Measurements from ENCODE around the gene RPS15A.

RPS15A gene

DNA sequence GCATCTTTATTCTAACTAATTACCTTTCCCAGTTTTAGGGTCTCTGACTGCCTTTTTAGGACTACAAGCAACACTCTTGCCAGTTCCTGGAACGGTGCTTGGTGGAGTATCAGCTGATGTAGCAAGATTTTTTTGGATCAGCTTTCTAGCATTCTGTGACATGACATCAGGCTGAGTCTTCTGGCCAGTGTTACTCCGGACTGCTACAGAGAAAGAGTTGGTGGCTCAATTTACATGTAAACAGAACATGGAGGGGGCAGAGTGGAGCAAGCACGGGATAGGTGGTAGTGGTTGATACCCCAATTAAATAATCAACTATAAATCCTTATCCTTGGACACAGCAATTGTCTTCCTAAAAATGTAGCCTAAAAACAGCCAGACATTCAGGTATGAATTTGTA, 21.8 kb upstream of the RPS15A start:
- no peak overlapping the region for H3K27ac ChIP-seq (ENCODE audit: insufficient read depth, low read depth, low read length, poor library complexity, severe bottlenecking)
- H3K4me3 ChIP-seq (ENCODE audit: insufficient read depth, low read depth, low read length): no peak overlapping the region
- WGBS, 2 experiments: 93% methylated on average over 2 to 3 of the region's 3 CpGs
- H3K4me1 ChIP-seq (ENCODE audit: control insufficient read depth, insufficient read depth, low read length): no peaks in the 10 kb centered on the region
- peaks cover 55% of the 10 kb centered on the region for H3K36me3 ChIP-seq (ENCODE audit: control insufficient read depth, insufficient read depth, low read length)
- H3K27me3 ChIP-seq (ENCODE audit: control insufficient read depth, insufficient read depth, low read length, poor library complexity, severe bottlenecking): no peaks in the 10 kb centered on the region
- no peaks in the 10 kb centered on the region for H3K9me3 ChIP-seq (ENCODE audit: control insufficient read depth, low read length)

DNA sequence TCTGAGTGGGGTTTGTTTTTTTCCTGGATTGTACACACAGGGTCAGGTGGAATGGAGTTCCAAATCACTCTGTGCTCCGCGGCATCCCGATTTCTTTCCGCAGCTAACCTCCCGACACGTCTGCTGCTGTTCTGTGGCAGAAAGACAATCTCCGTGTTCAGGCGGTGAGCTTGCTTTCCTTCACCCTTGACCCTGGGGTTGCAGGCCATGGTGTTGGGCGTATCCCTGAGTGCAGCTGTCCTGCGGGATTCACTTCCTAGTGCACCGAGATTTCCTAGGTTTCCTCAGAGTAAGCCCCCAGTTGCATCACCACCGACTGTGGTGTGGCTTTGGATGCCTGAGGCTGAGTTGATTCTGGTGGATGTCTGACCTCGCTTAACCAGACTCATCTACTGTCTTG, 19.0 kb upstream of the RPS15A start:
- Histone ChIP-seq H3K27ac (ENCODE audit: insufficient read depth, low read depth, low read length, poor library complexity, severe bottlenecking) (no peak overlapping the region), H3K9me3 (ENCODE audit: control insufficient read depth, low read length) (no peaks in the 10 kb centered on the region), H3K27me3 (ENCODE audit: control insufficient read depth, insufficient read depth, low read length, poor library complexity, severe bottlenecking) (no peaks in the 10 kb centered on the region), H3K4me1 (ENCODE audit: control insufficient read depth, insufficient read depth, low read length) (peaks cover under 1% of the 10 kb centered on the region), H3K36me3 (ENCODE audit: control insufficient read depth, insufficient read depth, low read length) (peaks cover 41% of the 10 kb centered on the region), H3K4me3 (ENCODE audit: insufficient read depth, low read depth, low read length) (no peak overlapping the region)
- 96 to 97% methylated on average over 13 of the region's 13 CpGs for WGBS, 2 experiments

- Histone ChIP-seq H3K4me3 (ENCODE audit: insufficient read depth, low read depth, low read length) (no peak overlapping the region), H3K27ac (ENCODE audit: insufficient read depth, low read depth, low read length, poor library complexity, severe bottlenecking) (no peak overlapping the region), H3K36me3 (ENCODE audit: control insufficient read depth, insufficient read depth, low read length) (peaks cover 23% of the 10 kb centered on the region), H3K9me3 (ENCODE audit: control insufficient read depth, low read length) (no peaks in the 10 kb centered on the region), H3K27me3 (ENCODE audit: control insufficient read depth, insufficient read depth, low read length, poor library complexity, severe bottlenecking) (no peaks in the 10 kb centered on the region), H3K4me1 (ENCODE audit: control insufficient read depth, insufficient read depth, low read length) (peaks cover 11% of the 10 kb centered on the region)
- WGBS, 2 experiments: 39 to 41% methylated on average over 2 of the region's 2 CpGs
These were observed 15.2 kb upstream of the RPS15A start for GRCh38 chr16:18805257-18805773.

DNA sequence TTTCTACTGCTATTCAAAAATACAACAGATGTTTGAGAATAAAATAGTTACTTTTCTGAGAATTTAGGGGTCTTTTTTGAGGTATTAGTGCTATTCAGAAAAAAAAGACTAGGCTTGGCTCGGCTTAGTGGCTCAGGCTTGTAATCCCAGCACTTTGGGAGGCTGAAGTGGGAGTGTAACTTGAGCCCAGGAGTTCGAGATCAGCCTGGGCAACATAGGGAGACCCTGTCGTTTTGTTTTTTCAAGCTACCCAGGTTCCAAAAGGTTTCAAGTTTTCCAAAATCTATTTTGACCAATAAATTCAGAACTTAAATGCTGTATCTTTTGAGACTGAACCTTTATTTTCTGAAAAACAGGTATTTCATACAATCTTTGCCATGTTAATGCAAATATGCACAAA, 14.4 kb upstream of the RPS15A start:
- no peaks in the 10 kb centered on the region for H3K27me3 ChIP-seq (ENCODE audit: control insufficient read depth, insufficient read depth, low read length, poor library complexity, severe bottlenecking)
- H3K4me1 ChIP-seq (ENCODE audit: control insufficient read depth, insufficient read depth, low read length): peaks cover 11% of the 10 kb centered on the region
- peaks cover 17% of the 10 kb centered on the region for H3K36me3 ChIP-seq (ENCODE audit: control insufficient read depth, insufficient read depth, low read length)
- H3K27ac ChIP-seq (ENCODE audit: insufficient read depth, low read depth, low read length, poor library complexity, severe bottlenecking): no peak overlapping the region
- 36 to 39% methylated on average over 3 of the region's 3 CpGs for WGBS, 2 experiments
- no peak overlapping the region for H3K4me3 ChIP-seq (ENCODE audit: insufficient read depth, low read depth, low read length)
- H3K9me3 ChIP-seq (ENCODE audit: control insufficient read depth, low read length): no peaks in the 10 kb centered on the region

DNA sequence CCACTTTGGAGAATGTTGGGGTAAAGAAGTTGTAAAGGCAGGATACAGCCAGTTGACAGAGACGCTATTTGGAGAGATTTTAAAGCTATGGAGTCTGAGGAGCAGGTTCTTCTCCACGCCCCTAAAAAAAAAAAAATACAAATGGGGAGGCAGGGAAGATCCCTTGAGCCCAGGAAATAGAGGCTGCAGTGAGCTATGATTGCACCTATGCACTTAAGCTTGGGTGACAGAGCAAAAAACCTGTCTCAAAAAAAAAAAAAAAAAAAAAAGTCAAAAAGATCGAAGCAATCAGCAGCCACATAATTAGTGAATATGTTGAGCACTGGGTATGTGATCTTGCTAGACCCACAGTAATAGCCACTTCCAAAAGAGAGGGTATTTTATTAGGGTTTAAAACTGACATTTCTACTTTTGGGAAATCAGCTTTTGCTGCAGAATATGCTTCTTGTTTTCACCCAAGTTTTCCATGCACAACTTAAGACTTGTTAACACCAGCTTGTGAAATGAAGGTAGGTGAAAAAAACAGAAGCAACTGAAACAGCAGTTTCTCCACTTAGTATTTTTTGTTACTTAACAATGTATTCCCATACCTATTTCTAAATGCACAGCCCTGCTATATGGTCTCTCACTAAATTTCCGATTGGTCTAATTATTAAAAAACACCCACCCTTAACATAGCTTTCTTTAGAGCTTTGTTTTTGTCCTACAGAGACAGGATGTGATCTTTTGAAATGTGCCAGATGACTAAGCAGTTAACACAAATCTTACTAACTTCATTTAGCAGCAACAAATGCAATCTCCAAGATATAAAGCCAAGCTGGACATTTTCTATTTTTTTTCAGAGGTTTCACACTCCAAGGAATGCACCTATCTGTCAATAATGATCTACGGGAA, 13.7 kb upstream of the RPS15A start:
- no peaks in the 10 kb centered on the region for H3K27me3 ChIP-seq (ENCODE audit: control insufficient read depth, insufficient read depth, low read length, poor library complexity, severe bottlenecking)
- H3K9me3 ChIP-seq (ENCODE audit: control insufficient read depth, low read length): no peaks in the 10 kb centered on the region
- H3K4me3 ChIP-seq (ENCODE audit: insufficient read depth, low read depth, low read length): no peak overlapping the region
- peaks cover 10% of the 10 kb centered on the region for H3K36me3 ChIP-seq (ENCODE audit: control insufficient read depth, insufficient read depth, low read length)
- WGBS, 2 experiments: 88 to 92% methylated on average over 4 to 5 of the region's 5 CpGs
- peaks cover 15% of the 10 kb centered on the region for H3K4me1 ChIP-seq (ENCODE audit: control insufficient read depth, insufficient read depth, low read length)
- no peak overlapping the region for H3K27ac ChIP-seq (ENCODE audit: insufficient read depth, low read depth, low read length, poor library complexity, severe bottlenecking)

- 94% methylated on average over 15 of the region's 16 CpGs for WGBS, 2 experiments
- H3K27me3 ChIP-seq (ENCODE audit: control insufficient read depth, insufficient read depth, low read length, poor library complexity, severe bottlenecking): no peaks in the 10 kb centered on the region
- no peak overlapping the region for H3K4me3 ChIP-seq (ENCODE audit: insufficient read depth, low read depth, low read length)
These were observed 12.7 kb upstream of the RPS15A start for GRCh38 chr16:18802767-18803343.

GRCh38 chr16:18801145-18801972, 11.2 kb upstream of the RPS15A start, which contains the start of gene ARL6IP1:
TSS of gene ARL6IP1 (minus strand) at chr16:18801549. CDS start at chr16:18801466, 83 bp downstream.
- H3K27ac ChIP-seq (ENCODE audit: insufficient read depth, low read depth, low read length, poor library complexity, severe bottlenecking): peak within 1 kb of the TSS; percentile 83
- H3K4me3 ChIP-seq (ENCODE audit: insufficient read depth, low read depth, low read length): peak within 1 kb of the TSS; percentile 65
- WGBS, 2 experiments: 1% methylated on average over 77 of the region's 77 CpGs
- no peaks in the 10 kb centered on the region for H3K9me3 ChIP-seq (ENCODE audit: control insufficient read depth, low read length)
- no peaks in the 10 kb centered on the region for H3K27me3 ChIP-seq (ENCODE audit: control insufficient read depth, insufficient read depth, low read length, poor library complexity, severe bottlenecking)
- peaks cover 15% of the 10 kb centered on the region for H3K36me3 ChIP-seq (ENCODE audit: control insufficient read depth, insufficient read depth, low read length)
- H3K4me1 ChIP-seq (ENCODE audit: control insufficient read depth, insufficient read depth, low read length): peaks cover 21% of the 10 kb centered on the region

More at GRCh38 chr16:18802767-18803343, 12.7 kb upstream of the RPS15A start:
- Histone ChIP-seq H3K27ac (ENCODE audit: insufficient read depth, low read depth, low read length, poor library complexity, severe bottlenecking) (peak overlapping the region; percentile 44), H3K9me3 (ENCODE audit: control insufficient read depth, low read length) (no peaks in the 10 kb centered on the region), H3K36me3 (ENCODE audit: control insufficient read depth, insufficient read depth, low read length) (peaks cover under 1% of the 10 kb centered on the region), H3K4me1 (ENCODE audit: control insufficient read depth, insufficient read depth, low read length) (peaks cover 21% of the 10 kb centered on the region)

GRCh38 chr16:18800775-18801144, 10.6 kb upstream of the RPS15A start:
- H3K36me3 ChIP-seq (ENCODE audit: control insufficient read depth, insufficient read depth, low read length): peaks cover 21% of the 10 kb centered on the region
- no peaks in the 10 kb centered on the region for H3K9me3 ChIP-seq (ENCODE audit: control insufficient read depth, low read length)

GRCh38 chr16:18800293-18800692, 10.2 kb upstream of the RPS15A start:
- Histone ChIP-seq H3K36me3 (ENCODE audit: control insufficient read depth, insufficient read depth, low read length) (peaks cover 23% of the 10 kb centered on the region), H3K27ac (ENCODE audit: insufficient read depth, low read depth, low read length, poor library complexity, severe bottlenecking) (peak overlapping the region; percentile 27), H3K9me3 (ENCODE audit: control insufficient read depth, low read length) (no peaks in the 10 kb centered on the region), H3K4me3 (ENCODE audit: insufficient read depth, low read depth, low read length) (peak overlapping the region; percentile 65), H3K4me1 (ENCODE audit: control insufficient read depth, insufficient read depth, low read length) (peaks cover 21% of the 10 kb centered on the region), H3K27me3 (ENCODE audit: control insufficient read depth, insufficient read depth, low read length, poor library complexity, severe bottlenecking) (no peaks in the 10 kb centered on the region)
- WGBS, 2 experiments: 2 to 7% methylated on average over 8 of the region's 8 CpGs

More at GRCh38 chr16:18800775-18801144, 10.6 kb upstream of the RPS15A start:
- peak overlapping the region; percentile 58 for H3K27ac ChIP-seq (ENCODE audit: insufficient read depth, low read depth, low read length, poor library complexity, severe bottlenecking)
- H3K4me3 ChIP-seq (ENCODE audit: insufficient read depth, low read depth, low read length): peak overlapping the region; percentile 65
- H3K4me1 ChIP-seq (ENCODE audit: control insufficient read depth, insufficient read depth, low read length): peaks cover 21% of the 10 kb centered on the region
- WGBS, 2 experiments: 0% methylated on average over 15 of the region's 15 CpGs
- no peaks in the 10 kb centered on the region for H3K27me3 ChIP-seq (ENCODE audit: control insufficient read depth, insufficient read depth, low read length, poor library complexity, severe bottlenecking)
